Sigmoid colon (tissue), 4 donors: Measurements from ENCODE around the gene GPR151.

Experiments used
- CTCF ChIP-seq, 4 experiments: fragments of 450-650 bp in 3 of 4; fragments of 200-600 bp in 1 of 4; IDR thresholded peaks; one replicate each; pipeline ENCODE4 v1.5.1; 2016 to 2019; ENCODE audit warnings: antibody characterized with exemption in 4 of 4, mild to moderate bottlenecking in 3 of 4, moderate library complexity in 2 of 4
- POLR2A ChIP-seq, 2 donors: fragments of 450-650 bp; IDR thresholded peaks; one replicate each; pipeline ENCODE4 v1.6.1; 2016; ENCODE audit warnings: antibody characterized with exemption in 2 of 2, mild to moderate bottlenecking in 2 of 2, moderate library complexity in 2 of 2
- POLR2AphosphoS5 ChIP-seq, 4 donors: sonication (generic); formaldehyde crosslinking; IDR thresholded peaks; one replicate each; pipeline ENCODE4 v1.6.1; 2017; ENCODE audit warnings: antibody characterized with exemption in 4 of 4

- TF ChIP-seq CTCF (IDR thresholded peaks at IDR 0.05) (no peak), POLR2AphosphoS5 (IDR thresholded peaks at IDR 0.05) (no peak), POLR2A (IDR thresholded peaks at IDR 0.05) (no peak)
These were observed 1.4 kb downstream of the GPR151 start for GRCh38 chr5:146514575-146514974.
